HG03135 (cell line): ENCODE data around the gene GTF3C5.
"Not testable (repeated sequence)": the region's sequence is repeated elsewhere in the genome, so short reads cannot be mapped to it uniquely, and the experiment has no call there.

Source experiments
- ATAC-seq: cut with Tn5 transposase; IDR thresholded peaks from one replicate; pipeline ENCODE4 v1.9.1; 2021; ENCODE audit warnings: mild to moderate bottlenecking, moderate library complexity; ENCODE audit not compliant: unreplicated experiment

The GTF3C5 gene

DNA sequence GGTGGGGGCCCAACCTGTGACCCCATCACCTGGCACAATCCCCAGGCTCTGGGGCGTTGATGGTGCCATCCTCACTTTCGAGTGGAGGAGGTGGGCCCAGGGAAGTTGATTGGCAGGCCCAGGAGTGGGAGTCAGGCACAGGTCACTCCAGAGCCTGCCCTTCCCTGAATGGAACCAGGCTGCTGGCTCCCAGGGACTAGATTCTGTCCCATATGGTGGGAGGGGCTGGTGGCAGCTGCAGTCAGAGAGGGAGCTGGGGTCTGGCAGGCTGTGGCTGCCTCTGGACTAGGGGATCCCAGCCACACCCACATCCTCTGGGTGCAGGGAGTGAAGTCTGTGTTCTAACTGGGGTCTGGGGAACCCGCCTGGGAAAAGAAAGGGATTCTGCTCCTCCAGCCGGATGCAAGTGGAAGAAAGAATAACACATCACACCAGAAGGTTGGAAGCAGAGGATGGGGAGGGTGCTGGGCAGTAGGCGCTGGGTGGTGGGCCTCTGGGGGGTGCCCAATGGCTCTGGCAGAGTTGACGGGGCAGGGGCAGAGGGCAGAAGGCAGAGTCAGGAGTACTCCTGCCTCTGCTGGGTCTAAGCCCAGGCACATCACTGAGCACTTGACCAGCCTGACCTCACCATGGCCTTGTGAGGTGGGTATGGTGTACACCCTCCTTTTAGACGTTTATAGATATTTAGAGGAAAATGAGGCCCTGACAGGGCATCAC is 56.8 kb downstream of the GTF3C5 start:
- ATAC-seq, result no peak

- ATAC-seq, result no peak
These were observed 57.5 kb downstream of the GTF3C5 start for GRCh38 chr9:133088146-133088750.

DNA sequence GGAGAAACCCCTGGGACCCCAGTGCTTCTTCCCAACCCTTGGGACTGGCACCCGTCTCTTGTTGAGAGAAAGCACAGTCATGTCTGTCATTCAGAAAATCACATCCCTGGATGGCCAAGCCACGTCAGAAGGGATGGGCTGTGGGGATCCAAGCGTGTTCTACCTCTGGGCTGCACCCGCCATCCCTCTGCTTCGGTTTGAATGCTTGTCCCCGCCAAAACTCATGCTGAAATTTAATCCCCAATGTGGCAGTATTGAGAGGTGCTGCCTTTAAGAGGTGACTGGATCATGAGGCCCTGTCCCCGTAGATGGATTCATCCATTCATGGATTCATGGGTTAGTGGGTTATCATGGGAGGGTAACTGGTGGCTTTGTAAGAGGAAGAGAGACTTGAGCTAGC is 58.0 kb downstream of the GTF3C5 start:
- no peak for ATAC-seq

DNA sequence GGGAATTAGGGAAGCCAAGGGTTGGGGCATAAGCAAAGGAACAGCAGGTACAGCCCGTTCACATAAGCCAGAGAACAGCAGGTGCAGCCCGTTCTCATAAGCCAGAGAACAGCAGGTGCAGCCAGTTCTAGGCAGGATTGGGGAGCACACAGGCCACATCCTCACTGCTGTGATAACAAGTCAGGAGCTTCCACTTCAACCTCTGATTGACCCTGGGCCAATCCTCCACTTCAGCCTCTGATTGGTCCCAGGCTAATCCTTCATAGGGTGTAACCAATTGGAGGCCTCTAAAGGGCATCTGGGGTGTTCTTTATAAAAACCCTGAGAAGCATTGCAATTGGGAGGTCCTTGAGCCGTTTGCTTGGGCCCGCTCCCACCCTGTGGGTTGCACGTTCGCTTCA is 58.5 kb downstream of the GTF3C5 start:
- no peak for ATAC-seq

- ATAC-seq, result no peak
These were observed 59.4 kb downstream of the GTF3C5 start for GRCh38 chr9:133090187-133090586.

GRCh38 chr9:133090752-133091385 is 60.1 kb downstream of the GTF3C5 start:
- ATAC-seq, result no peak

GRCh38 chr9:133094351-133094750 is 63.6 kb downstream of the GTF3C5 start:
- not testable (repeated sequence) for ATAC-seq

GRCh38 chr9:133094842-133095393 is 64.1 kb downstream of the GTF3C5 start:
- no peak for ATAC-seq

DNA sequence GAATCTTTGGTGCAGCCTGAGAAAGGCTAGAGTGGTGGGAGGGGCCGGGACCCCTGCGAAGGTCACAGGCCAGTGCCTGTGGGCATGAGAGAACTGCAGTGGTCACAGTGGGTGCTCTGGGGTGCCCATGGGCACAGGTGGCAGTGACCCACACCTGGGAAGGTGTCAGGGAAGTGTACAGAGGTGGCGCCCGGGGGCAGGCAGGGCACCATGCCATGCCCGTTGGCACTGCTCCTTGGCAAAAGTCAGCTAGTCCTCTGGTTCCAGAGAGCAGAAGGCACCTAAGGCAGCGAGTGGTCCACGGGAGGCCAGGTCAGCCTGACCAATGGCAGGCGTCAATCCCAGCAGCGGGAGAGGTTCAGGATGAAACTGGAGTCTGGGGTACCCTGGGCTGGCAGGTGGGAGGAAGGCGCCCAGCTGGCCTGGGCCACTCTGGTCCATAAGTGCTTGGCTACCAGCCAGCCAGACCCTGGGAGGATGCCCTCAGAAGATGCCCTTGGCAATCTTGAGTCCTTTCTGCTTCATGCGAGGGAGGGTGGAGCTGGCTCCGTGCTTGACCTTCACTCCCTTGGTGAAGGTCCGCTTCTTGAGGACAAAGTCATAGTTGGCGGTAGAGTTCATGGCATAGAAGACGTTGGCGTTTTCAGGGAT is 67.4 kb downstream of the GTF3C5 start:
- no peak for ATAC-seq

DNA sequence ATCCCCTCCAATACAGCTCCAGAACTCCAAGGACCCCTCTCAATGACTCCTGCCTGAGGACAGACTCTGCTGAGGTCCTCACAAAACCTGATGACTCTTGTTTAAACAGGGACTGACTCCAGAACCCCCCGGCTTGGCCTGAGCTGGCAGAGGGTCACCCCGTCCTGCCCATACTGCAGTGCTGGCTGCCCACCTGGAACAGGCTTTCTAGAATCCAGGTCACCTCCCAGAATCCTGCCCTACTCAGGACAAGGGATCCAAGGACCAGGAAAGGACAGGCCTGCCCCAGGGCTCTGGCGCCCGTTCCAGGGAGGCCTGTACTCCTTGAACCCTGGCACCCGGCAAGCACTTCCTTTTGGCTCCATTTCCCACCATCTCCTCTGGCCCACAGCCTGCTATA is 68.1 kb downstream of the GTF3C5 start:
- no peak for ATAC-seq

- no peak for ATAC-seq
These were observed 69.1 kb downstream of the GTF3C5 start for GRCh38 chr9:133099726-133100505.

- no peak for ATAC-seq
These were observed 69.9 kb downstream of the GTF3C5 start for GRCh38 chr9:133100506-133101355.

DNA sequence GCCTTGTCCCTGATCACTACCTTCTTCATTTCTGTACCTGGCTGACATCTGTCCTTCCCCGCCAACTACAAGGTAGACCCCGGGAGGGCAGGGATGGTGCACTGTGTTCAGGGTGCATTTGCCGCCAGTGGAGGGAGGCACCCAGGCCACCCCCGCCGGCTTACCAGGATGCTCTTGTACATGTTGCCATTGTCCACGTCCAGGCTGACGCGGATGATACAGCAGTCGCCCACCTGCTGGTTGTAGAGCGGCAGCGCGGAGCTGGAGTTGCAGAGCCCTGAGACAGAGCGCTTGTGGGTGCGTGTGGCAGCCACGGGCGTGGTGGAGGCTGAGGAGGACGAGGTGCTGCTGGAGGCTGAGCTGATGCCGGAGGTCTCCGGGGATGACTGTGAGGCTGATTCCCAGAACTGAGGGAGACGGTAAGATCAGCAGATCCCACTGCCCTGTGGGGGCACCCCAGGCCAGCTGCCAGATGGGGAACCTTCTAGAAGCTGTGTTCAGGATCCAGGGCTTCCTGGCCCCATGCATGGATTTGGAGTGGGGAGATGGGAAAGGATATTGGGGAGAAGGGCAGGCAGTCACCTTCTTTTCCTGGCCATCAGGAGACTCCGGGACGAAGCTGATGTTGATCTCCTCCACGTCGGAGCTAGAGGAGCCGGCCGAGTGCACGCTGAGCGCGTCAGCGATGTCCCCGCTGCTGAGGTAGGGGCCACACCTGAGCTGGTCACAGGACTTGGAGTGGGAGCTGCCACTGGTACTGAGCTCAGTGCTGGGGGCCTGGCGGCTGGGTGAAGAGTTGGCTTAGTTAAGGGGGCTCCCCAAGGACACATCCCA is 70.8 kb downstream of the GTF3C5 start:
- no peak for ATAC-seq

DNA sequence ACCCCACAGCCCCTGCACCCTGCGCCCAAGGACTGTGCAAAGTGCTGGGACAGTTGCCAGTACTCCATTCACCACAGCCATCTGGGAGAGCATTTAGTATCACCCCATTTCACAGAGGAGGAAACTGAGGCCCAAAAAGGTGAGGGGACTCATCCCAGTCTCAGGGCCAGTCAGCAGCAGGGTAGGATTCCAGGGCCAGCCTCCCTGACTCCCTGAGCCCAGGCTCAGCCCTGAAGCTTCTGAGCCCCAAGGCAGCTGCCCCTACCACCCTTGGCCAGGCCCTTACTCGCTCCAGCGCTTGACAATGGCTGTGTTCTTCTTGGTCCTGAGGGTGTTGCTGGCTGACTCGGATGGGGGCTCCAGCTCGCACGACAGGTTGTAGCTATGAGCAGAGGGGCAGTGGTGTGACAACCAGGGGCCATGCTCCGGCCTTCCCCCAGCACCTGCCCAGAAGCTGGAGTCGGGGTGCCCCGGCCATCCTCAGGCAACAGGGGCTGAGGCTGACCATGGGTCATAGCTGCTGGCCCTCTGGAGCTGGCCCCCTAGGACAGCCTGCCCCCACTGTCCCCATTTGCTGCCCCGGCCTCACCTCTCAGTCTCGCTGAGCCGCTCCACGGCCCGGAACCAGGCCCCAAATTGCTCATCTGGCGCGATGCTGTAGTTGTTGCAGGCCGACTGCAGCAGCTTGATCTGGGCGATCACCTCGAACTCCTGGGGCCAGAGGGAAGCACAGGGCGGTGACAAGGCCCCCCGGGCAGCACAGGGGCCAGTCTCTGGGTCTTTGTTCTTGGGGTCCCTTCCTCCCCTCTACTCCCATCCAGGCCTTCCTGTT is 71.6 kb downstream of the GTF3C5 start:
- ATAC-seq, result no peak

GRCh38 chr9:133103183-133103986 is 72.6 kb downstream of the GTF3C5 start:
- no peak for ATAC-seq

DNA sequence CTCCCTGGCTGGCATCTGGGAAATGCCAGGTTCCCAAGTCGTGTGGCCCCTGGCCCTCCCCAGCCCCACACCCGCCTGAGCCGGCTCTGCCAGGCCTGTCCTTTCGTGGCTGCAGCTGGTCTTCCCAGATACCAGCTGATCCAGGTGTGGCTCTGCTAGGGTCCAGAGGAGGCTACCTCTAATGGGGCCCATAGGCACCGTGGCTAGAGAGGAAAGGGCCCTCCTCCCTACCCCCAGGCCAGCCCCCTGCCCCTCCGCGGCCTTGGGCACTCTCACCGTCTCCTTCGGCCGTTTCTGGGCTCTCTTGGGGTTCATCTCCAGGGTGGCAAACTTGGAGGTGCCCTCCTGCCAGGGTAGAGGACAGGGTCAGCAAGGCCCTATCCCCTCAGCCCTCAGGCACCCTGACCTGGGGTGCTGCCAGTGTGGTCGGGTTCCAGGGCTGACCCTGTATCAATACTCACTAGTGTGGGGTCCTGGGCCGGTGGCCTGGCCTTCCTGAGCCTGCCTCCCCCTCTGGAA is 73.2 kb downstream of the GTF3C5 start:
- no peak for ATAC-seq
